GM10266 (cell line): ENCODE data around the gene AP3S2.

Experiments used
- DNase-seq: peaks from one replicate; pipeline ENCODE4 v3.0.0; 2012; ENCODE audit errors: extremely low spot score
- TF ChIP-seq, protein P1 (sequence below): IDR thresholded peaks from 2 replicates; pipeline ENCODE4 v1.5.1; 2012; ENCODE audit warnings: mild to moderate bottlenecking, low read depth; ENCODE audit not compliant: control insufficient read depth, insufficient read depth; ENCODE audit errors: missing control alignments

AP3S2 gene

DNA sequence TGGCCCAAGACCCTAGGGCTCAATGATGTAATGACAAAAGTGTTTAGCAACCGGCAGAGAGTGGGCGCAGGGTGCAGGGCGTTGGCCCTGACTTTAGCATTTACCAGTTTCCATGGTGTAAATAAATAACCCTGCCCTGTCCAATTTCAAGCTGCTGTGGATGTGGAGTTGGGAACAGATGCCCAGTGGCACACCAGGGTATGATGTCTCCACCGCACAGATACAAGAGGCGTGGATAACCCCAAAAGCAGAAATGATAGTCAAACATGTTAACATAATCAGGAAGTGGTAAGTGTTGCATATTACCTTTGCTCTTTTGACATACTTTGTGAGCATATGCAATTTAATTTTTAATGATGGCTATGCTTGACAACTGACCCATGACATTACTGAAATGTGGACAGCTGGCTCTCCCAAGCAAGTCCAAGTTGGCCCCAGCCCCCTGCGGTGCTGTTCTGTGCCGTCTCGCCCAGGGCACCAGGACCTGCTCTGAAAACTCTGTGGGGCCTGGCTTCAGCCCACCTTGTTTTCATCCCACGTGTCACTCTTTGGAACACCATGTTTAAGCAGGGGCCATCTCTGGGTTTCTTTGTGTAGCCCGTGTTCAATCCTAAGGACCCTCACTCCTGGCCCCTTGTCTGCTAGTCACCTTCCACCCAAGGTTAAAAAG is 68.4 kb downstream of the AP3S2 start:
- TF ChIP-seq, protein P1, sequence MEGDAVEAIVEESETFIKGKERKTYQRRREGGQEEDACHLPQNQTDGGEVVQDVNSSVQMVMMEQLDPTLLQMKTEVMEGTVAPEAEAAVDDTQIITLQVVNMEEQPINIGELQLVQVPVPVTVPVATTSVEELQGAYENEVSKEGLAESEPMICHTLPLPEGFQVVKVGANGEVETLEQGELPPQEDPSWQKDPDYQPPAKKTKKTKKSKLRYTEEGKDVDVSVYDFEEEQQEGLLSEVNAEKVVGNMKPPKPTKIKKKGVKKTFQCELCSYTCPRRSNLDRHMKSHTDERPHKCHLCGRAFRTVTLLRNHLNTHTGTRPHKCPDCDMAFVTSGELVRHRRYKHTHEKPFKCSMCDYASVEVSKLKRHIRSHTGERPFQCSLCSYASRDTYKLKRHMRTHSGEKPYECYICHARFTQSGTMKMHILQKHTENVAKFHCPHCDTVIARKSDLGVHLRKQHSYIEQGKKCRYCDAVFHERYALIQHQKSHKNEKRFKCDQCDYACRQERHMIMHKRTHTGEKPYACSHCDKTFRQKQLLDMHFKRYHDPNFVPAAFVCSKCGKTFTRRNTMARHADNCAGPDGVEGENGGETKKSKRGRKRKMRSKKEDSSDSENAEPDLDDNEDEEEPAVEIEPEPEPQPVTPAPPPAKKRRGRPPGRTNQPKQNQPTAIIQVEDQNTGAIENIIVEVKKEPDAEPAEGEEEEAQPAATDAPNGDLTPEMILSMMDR: no peak
- no peak for DNase-seq

- TF ChIP-seq, protein P1: no peak
- no peak for DNase-seq
Observed at GRCh38 chr15:89824607-89824867, 69.3 kb downstream of the AP3S2 start.

GRCh38 chr15:89823836-89824606 is 69.8 kb downstream of the AP3S2 start:
- no peak for DNase-seq
- TF ChIP-seq, protein P1: no peak

DNA sequence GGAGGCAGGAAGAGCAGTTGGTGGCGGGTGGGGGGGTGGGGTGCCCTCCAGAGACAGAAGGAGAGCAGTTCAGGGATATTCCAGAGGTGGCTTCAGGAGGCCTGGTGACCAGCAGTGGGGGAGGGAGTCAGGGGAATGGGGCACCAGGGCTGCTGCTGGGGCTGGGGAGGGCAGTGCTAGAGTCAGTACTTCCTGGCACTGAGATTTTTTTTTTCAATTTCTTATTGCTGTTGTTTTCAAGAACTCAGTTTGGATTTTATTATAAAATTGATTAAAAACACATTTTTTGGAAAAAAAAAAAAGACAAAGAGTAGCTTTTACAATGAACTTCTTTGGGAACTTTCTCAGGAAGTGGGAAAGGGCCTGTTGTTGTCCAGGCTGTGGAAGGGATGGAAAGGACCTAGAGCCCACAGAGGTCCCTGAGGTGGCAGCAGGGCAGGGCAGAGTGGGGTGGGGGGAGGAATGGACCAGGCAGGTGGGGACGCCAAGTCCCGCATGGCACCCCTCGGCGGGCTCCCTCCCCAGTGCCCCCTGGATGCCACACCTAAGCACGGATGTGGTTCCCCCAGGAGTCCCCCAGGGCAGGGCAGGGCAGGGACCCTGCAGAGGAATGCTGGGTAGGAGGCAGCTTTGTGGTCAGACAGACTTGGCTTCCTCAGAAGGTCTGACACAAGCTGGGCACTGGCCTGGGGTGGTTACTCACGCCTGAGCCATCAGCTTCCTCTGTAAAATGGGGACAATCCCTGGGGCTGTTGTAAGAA is 70.7 kb downstream of the AP3S2 start:
- no peak for DNase-seq
- TF ChIP-seq, protein P1: no peak

DNA sequence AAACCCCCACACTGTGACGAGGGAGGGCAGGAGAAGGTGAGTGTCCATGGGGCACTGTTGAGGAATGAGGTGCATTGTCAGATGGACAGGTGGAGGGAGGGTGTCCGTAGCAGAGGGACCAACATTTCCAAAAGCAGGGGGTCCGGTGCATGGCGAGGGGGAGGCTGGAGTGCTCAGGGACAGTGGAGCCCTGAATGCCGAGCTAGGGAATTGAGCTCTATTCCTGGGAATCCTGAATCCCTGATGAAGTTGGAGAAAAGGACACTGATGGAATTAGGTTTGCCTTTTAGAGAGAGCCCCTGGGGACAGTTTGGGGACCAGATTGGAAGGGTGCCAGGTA is 71.2 kb downstream of the AP3S2 start:
- TF ChIP-seq, protein P1: no peak
- DNase-seq: no peak

DNA sequence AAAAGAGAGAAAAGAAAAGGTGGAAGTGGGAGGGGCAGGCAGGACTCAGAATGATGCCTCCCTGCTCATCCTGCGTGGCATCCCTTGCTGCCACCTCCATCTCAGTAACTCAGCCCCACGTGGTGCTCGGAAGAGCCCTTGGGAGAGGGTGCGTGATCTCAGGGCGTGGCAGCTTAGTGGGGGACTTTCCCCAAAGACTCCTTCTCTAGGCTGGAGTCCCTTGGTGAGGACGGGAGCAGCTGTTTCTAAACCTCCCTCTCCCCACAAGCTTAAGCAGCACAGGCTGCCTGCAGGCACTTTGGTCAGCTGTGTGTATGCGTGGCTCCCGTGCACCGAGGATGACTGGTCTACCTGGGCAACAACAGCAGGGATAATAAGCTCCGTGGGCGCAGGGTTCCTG is 71.8 kb downstream of the AP3S2 start:
- no peak for DNase-seq
- TF ChIP-seq, protein P1: no peak
